ENCODE data around the gene CTSF. TPM values are rescaled to one million over a fixed set of nuclear protein-coding genes. Genes with fewer than 3 reads are reported as not detected.
"Not testable (repeated sequence)": the region's sequence is repeated elsewhere in the genome, so short reads cannot be mapped to it uniquely, and the experiment has no call there.

The CTSF gene
- total and polyA plus RNA-seq, 2 of the 13 experiments (the other 11 are each of a cell fraction or from before 2014, with no cell fraction given) = not detected

DNA sequence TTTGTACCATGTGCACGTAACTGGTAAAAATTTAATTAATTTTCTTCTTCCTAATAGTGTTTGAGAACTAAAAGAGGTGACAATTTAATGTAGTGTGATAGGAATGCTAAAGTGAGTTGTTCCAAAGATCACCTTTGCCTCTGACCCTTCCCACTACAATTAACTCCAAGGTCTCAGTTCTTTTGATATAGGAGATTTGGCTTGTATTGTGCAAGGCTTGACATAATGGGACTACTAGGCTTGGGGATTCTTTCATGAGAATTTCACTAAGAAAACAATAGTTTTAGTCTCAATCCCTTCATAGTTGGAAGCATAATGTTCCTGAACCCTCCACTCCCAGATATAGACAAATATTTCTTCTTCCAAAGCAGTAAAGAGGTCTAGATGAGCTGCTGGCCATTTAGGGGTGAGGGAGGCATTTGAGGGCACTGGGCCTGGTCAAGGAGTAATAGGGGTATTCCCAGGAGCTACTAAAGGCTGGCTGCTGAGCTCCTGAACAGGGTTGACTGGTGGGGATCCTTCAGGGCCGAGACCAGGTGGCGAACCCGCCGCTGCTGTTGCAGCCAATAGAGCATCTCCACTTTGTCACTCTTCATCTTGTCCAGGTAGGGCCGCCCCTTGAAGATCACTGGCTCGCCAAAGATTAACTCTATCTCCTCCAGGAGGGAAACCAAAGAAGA lies 21.7 kb upstream of the CTSF start (continued):
- TF ChIP-seq ZNF589 (CRISPR knock-in tag; conservative IDR thresholded peaks at IDR 0.05) = no peak

DNA sequence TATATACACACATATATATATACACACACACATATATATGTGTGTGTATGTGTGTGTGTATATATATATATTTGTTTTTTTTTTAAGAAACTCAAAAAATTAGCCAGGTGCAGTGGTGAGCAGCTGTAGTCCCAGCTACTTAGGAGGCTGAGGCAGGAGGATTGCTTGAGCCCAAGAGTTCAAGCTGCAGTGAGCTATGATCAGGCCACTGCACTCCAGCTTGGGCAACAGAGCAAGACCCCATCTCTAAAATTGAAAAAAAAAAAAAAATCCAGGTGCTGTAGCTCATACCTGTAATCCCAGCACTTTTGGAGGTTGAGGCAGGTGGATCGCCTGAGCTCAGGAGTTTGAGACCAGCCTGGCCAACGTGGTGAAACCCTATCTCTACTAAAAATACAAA lies 20.9 kb upstream of the CTSF start:
- peak; percentile 77 for TF ChIP-seq ZNF121 (CRISPR knock-in tag; IDR thresholded peaks at IDR 0.05)
- TF ChIP-seq, protein P1, sequence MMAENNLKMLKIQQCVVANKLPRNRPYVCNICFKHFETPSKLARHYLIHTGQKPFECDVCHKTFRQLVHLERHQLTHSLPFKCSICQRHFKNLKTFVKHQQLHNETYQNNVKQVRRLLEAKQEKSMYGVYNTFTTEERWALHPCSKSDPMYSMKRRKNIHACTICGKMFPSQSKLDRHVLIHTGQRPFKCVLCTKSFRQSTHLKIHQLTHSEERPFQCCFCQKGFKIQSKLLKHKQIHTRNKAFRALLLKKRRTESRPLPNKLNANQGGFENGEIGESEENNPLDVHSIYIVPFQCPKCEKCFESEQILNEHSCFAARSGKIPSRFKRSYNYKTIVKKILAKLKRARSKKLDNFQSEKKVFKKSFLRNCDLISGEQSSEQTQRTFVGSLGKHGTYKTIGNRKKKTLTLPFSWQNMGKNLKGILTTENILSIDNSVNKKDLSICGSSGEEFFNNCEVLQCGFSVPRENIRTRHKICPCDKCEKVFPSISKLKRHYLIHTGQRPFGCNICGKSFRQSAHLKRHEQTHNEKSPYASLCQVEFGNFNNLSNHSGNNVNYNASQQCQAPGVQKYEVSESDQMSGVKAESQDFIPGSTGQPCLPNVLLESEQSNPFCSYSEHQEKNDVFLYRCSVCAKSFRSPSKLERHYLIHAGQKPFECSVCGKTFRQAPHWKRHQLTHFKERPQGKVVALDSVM (CRISPR knock-in tag; IDR thresholded peaks at IDR 0.05) = peak; percentile 66; the same call in 1 of the 2 replicates
- POLR2A ChIA-PET = interaction anchor here (3.2 to 5.1 kb wide), 3 partner anchors 27 to 89 kb away, joined by 35 to 72 read pairs (median 37); partner anchors contain the start of genes RBM14, RBM4 and RBM4B
- FAIRE-seq; CTCF ChIA-PET (ENCODE audit: low intra/inter-chr PET ratio, low total read pairs); DNase-seq (ENCODE audit: low spot score); H3K9ac ChIP-seq (ENCODE audit: insufficient read depth, low read depth, low read length); ATAC-seq; BruUV-seq (replicated peaks); H3K36me3 ChIP-seq (replicated peaks in 1 of 2; ENCODE audit: control insufficient read depth in 1 of 2, insufficient read depth in 2 of 2, low read length in 2 of 2); H3K27me3 ChIP-seq (ENCODE audit: control insufficient read depth in 1 of 2, insufficient read depth in 2 of 2, low read length in 2 of 2); H3K4me3 ChIP-seq (replicated peaks in 1 of 3; ENCODE audit: insufficient read depth in 1 of 3, low read depth in 2 of 3, low read length in 3 of 3); in situ Hi-C loops (cut with HindIII; ENCODE audit: extremely low pct_ligation_motif_present, low pct_unique_long_range_greater_than_20kb); H3K4me2 ChIP-seq (ENCODE audit: low read depth, low read length); H3K9me3 ChIP-seq (ENCODE audit: low read length); H2AFZ ChIP-seq (ENCODE audit: low read length); H4K20me1 ChIP-seq (ENCODE audit: insufficient read depth, low read length); intact Hi-C loops (cut with micrococcal nuclease; ENCODE audit: unreplicated experiment): not testable (repeated sequence)
- H3K27ac ChIP-seq (ENCODE audit: extremely low read length, insufficient read depth, low read length) = peak overlapping the region; percentile 78
- peaks cover 12% of the 10 kb centered on the region for H3K79me2 ChIP-seq (ENCODE audit: insufficient read depth, low read length)
- WGBS (ENCODE audit: low lambda C conversion rate) = 61% methylated on average over 2 of the region's 2 CpGs
- peaks cover 58% of the 10 kb centered on the region for H3K4me1 ChIP-seq (ENCODE audit: insufficient read depth, low read length)
